HG02852 (cell line): ENCODE results near the gene BAIAP2.

Source experiments
- ATAC-seq: cut with Tn5 transposase; IDR thresholded peaks from one replicate; pipeline ENCODE4 v1.9.1; 2021; ENCODE audit warnings: mild to moderate bottlenecking, moderate library complexity; ENCODE audit not compliant: unreplicated experiment

Gene BAIAP2

DNA sequence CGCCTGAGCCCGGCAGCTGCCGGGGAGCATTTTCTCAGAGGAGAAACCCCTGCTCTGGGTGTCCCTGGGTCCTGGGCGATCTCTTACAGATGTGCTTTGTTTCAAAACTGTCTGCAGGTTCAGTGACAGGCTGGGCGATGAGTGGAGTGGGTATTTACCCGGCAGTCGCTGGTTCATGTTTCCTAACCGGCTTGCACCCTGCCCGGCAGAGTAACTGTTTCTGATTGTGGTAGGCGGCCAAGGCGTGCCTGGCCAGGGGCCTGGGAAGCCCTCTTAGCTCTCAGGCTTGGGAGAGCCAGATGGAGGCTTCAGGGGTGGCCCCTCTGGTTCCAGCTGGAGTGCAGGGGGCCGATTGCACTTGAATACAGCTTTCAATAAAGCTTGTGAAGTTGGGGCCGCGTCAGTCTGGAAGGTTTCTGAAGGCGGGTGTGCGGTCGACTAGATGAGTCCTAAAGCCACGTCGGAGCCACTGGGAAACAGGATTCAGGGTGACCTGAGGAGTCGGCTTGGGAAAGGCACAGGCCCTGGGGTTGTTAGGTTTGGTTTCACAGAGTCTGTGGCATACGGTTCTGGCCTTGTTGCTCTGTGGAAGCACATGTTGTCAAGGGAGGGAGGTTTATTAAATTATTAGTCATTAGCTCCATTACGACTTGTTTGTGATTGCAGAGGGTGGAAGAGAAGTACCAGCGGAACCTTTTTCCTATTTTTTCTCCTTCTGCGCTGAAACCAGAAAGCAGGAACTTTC, 1.4 kb downstream of the BAIAP2 start:
- ATAC-seq = no peak

DNA sequence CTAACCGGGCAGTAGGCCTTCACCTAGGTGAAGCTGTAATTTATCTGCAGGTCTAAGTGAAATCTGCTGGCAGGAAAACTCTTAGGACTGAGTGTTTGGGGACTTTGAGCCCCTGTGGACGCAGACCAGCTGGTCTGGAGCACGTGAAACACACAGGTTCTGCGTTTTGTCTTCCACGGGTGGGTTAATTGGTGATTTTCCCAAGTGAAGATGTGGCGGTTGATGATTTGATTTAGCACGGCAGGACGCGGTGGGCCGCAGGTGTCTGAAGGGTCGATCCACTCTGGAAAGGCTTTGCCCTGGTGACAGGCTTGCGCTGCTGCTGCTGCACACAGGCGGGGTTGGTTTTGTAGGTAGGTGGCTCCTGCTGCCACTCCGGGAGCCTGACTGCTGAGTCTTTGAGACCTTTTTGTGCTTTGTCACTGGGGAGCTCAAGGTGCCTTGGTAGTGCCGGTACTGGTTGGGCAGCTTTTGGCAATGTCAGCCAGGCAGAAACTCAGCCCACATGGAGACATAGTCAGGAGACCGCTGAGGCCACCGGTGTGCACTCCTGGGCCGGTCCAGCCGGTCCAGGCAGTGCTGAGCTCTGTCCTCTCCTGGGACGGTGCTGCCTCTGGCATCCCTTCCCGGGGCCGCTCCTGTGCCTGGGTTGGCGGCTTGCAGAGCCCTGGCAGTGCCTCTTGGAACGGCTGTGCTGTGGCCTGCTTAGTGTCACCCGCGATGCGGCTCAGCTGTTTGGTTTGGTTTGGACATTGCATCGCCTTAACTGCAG, 2.3 kb downstream of the BAIAP2 start:
- ATAC-seq = no peak

DNA sequence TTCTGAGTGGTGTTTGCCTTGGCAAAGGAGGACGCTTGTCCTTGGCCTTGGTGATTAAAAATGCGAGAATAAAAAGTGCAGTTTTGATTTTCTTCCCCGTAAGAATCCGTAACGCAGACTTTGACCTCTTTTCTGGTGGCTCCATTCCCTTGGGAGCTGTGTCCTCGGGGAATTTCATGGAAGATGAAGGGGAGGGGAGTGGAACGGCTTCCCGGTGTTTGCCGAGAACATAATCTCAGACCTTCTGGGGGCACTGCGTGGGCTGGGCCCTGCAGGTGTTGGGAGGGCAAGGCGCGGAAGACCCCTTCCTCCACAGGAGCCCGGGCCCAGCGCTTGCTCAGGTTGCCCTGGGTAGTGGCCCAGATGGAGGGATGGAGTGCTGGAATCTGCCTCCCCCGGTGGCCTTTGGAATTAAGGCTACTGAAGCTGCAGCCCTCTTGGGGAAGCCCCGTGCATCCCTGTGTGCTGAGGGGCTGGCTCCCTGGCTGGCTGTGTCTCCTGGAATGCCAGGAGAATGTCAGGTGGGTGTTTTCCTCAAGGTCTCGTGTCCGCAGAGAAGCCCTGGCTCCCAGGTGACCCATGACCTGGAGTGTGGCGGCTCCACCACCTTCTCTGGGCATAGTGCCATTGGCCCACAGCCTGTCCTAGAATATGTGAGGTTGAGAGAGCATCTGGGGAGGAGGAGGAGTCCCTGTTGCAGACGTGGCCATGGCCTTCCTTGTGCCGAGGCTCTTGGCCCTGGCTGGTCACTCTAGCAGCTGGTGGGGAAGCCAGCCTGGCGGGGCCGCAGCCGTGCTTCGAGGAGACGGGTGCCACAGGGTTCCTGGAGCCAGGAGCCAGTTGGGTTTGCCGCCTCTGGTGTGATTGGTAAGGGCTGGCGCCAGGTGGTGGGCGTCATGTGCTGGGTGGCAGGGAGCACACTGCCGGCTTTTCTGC, 3.1 kb downstream of the BAIAP2 start:
- ATAC-seq = no peak

DNA sequence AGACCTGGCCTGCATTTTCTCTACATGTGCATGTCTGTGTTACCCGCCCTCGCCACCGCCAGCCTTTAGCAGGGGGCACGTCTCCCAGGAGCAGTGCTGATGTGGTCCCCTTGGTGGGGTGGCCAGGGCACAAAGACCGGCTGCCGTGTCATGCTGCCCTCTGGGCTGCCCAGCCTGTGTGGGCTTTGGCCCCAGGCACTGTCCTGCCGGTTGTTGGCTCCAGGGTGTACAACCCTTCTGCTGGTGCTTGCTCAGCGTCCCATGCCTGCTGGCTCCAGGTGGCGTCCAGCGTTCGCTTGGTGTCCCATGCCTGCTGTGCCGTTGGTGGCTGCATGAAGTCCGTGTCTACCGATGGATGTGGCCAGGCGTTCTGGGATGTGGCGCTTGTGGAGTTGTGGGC, 4.1 kb downstream of the BAIAP2 start:
- no peak for ATAC-seq

DNA sequence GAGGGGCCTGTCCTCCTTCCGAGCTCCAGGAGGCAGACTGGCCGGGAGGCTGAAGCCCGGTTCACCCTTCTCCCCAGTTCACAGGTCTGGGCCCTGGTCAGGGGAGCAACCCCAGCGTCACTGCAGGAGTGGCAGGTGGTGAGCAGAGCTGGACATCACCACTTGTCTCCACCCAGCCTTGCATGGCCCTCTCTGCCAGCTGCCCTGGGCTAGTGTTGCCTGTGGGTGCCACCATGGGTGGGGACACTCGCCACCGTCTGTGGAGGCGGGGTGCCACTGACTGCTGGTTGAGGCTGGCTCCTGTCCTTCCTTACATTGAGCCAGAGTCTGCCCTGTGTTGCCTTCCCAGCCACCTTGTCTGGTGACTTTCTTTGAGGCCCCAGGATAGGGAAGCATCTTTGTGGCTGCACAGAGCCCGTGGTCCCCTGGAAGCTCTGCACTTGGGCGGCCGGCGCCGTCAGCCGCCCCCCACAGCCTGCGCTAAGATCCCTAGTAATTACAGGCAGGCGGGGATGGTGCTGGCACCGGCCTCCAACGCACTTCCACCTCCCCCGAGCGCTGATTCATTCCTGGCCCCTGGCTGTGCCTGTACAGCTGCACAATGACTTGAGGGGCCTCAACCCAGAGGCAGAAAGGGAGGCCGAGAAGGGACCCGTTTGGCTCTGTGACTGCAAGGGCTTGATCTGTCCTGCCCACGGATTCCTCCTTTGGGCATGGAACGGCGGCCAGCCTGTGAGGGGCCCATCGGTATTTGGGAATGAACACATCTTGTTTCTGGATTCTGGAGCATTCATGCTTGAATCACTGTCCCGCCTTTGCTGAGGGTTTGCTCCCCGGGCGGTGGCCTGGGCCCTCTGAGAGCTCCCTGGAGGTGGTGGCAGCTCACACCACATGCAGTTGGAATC, 5.2 kb downstream of the BAIAP2 start:
- ATAC-seq = no peak

DNA sequence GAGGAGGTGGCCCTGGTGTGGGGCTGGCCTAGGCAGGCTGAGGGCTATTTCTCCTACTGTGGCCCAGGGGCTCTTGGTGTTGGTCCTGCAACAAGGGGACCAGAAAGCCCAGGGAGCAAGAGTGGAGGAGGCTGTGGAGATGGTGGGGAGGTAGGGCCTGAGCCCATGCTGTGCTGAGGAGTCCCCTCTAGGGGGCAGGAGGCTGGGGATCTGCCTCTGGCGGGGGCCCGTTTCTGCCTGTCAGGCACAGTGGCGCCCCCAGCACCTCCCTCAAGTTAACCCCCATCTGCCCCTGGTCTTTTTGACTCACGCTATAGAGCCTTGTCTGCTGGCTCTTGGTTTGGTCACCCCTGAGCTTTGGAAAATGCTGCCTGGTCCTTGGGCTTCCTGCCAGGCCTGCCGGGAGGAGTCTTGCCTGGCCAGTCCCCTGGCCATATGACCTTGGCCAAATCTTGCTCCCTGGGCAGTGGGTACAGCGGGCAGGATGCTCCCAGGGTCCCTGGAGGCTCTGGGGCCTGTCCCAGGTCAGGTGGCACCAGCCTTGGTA, 5.9 kb downstream of the BAIAP2 start:
- no peak for ATAC-seq

DNA sequence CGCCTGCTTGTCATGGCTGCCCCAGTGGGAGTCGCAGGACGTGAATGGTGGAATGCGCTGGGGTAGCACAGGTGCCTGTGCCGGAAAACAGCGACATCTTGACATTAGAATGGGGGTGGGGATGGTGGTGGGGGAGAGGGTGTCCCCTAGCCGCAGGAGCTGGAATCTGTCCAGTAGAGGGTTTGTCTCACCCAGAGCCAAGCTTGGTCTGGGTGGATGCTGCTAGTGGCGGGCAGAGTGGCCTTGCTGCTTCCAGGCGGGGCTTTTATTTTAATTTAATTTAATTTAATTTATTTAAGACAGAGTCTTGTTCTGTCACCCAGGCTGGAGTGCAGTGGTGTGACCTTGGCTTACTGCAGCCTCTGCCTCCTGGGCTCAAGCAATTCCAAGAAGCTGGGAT, 7.7 kb downstream of the BAIAP2 start:
- no peak for ATAC-seq

DNA sequence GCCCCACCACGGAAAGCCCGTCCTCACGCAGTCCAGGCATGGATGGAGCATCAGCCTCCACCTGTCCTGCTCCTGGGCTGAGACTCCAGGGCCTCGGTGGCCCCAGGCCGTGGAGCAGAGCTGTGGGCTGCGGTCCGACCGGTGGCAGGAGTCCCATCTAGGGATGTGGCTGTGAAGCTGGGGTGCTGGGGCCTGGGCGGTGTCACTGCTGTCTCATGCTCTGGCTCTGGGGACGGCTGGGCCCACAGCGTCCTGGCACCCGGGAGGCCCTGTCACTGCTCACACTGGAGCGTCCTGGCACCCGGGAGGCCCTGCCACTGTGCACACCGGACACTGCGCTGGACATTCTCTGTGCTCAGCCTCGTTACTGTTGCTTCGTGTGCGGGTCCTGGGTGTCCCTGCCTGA, 8.4 kb downstream of the BAIAP2 start:
- no peak for ATAC-seq

DNA sequence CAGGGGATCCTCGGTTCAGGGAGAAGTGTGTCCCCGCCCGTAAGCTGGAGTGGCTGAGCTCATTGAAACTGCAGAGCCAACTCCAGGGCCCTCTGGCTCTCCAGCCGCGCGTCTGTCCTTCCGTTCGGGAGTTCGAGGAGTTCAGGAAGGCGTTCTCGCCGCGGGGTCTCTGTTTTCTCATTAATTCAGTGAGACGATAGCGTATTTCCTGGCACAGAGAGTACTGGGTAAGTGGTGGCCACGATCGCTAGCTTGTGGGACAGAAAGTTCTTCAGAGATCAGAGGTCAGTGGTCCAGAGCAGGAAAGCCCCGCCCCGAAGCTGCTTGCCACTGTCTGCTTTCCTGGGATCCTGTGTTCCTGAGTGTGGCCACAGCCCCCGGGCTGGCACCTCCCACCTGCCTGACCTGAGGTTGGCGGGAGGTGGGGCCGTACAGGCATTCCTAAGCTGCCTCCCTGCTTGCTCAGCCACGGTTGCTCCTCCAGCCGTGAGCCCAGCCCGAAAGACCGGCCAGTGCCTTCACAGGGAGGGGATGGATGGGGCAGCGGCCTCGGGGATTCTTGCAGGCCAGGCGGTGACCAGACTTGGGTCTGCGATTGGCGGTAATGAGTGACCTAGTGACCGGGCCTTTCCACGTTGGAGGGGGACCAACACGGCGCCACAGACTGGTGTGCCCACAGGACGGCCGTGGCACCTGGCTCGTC, 8.9 kb downstream of the BAIAP2 start:
- ATAC-seq = no peak

DNA sequence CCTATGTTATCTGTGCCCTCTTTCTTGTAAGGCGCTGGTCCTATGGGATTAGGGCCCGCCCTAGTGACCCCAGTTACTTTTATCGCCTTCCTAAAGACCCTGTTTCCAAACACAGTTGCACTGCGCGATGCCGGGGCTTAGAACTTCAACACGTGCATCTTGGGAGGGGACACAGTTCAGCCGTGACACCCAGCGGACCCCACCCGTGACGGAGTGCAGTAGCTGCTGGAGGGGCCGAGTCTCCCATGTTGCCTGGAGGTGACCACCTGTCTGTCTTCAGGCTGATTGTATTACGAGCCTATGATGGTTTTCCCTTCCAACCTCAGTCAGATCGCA, 9.4 kb downstream of the BAIAP2 start:
- ATAC-seq = no peak

DNA sequence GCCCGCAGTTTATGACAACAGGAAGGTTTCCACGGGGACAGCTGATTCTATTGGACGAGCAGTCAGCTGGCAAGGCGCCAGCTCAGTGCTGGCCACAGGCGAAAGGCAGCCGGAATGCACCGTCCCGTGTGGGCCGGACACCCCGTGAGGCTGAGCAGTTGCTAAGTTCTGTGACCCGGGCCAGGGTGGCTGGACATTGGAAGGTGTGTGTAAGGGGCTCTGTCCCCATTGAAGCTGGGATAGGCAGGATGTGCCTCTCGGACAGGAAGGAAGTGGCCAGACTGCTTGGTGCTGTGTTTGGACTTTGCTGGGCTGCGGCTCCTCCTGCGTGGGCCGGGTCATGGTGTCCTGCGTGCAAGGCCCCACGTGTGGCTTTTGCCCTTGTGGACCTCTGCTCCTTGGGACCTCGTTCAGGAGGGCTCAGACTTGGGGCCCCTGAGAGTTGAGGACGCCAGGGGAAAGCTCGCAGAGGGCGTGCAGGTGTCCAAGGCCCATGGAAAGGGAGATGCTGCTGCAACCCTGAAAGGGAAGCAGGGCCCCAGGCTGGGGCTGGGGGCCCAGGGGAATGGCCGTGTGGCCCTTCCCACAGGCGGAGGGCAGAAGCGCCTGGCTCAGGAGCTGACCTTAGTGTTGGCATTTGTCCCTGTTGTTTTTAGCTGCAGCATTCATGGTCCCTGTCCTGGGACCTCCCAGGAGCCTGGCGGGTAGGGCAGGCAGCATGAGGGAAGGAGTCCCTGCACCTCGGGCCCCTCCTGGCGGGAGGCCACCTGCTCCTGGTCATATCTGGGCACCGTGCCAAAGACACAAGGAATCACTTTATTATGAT, 10.0 kb downstream of the BAIAP2 start:
- ATAC-seq = no peak

DNA sequence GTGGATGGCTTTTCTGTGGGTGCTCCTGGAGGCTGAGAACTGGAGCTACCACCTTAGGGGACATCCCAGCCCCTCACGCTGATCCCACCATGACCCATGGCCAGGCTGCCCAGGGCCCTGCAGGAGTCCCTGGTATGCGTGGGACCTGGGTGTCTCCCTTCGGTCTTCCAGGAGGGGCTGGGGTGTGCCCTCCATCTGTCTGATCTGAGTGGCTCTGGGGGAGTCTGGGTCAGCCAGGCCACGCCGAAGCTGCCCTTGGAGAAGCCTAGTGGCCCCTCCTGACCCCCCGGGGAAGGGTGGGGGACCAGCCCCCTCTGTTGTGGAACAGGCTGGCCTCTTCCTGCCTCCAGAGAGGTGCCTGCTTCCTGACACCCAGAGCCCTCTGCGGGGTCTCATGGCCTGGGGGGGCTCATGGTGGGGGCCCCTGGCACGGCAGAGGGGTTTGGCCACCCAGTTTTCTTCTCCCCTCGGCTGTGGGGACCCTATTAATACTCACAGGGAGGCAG, 10.7 kb downstream of the BAIAP2 start:
- no peak for ATAC-seq

DNA sequence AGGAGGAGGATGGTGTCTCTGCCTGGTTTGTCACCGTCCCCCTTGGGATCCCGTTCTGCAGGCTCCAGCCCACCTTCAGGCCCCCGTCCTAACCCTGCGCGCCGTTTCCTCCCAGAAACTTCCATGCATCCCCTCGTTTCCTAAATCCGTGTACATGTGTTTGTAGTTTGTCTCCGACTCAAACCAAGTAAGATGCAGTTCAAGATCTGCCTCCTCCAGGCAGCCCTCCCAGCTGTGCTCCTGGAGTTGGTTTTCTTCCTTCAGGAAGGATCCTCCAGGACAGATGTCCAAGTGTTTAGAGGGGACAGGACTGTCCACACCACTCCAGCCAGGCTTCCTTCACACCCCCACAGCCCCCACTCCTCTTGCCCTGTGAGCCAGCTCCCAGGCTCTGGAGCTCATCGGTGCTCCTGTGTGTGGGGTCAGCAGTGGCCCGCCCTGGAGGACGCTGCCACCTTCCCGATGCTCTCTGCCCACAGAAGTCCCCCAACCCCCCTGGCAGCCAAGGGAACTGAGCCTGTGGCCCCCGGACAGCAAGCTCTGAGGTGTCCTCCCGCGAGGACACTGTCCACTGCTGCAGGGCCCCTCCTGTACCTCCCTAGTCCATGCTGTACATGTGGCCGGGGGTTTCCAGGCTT, 11.3 kb downstream of the BAIAP2 start:
- ATAC-seq = no peak

DNA sequence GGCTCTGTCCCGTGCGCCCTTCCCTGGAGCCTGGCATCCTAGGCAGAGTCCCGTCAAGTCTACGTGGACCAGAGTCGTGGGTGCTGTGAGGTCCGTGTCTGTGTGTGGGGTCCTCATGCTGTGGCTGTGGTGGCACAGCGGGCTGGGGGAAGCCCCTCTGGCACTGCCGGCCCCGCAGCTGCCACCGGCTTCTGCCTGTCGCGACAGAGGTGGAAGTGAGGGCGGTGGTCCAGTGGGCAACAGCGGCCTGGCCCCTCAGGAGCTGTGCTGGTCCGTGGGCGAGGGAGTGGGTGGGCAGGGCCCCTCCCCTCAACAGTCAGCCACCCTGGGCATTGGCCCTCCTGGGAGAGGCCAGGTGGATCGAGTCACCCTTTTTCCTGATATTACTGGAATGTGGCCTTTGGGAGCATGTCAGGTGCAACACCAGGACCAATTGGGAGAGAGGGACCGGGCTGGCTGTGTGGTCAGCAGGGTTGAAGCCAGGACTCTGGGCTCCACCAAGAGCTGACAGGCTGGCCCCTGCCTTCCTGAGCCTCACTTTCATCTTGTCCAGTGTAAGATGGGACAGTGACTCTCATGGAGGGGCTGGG, 11.9 kb downstream of the BAIAP2 start:
- no peak for ATAC-seq

DNA sequence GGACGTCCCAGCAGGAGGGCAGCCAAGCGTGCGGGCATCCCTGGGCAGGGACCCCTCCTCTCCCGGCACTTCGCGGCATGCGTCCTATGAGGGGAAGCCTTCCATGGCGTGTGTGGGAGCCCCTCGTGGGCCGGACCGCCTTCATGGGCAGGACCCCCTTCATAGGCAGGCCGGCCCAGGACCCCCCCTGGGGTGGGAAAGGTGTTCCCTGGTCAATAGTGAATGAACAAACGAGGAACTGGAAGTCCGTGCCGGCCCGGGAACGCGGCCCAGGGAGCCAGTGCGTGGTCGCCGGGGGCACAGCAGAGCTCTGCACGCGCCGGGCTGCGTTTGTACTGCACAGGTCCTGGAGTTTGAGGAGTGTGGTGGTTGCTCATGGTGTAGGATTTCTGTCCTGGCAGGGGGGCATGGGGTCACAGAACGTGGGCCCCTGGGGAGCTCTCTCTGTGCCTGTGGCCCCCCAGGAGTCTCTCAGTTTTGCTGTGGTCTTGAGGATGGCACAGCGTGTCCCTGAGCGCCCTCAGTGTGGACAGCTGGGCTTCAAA, 13.9 kb downstream of the BAIAP2 start:
- ATAC-seq = no peak

DNA sequence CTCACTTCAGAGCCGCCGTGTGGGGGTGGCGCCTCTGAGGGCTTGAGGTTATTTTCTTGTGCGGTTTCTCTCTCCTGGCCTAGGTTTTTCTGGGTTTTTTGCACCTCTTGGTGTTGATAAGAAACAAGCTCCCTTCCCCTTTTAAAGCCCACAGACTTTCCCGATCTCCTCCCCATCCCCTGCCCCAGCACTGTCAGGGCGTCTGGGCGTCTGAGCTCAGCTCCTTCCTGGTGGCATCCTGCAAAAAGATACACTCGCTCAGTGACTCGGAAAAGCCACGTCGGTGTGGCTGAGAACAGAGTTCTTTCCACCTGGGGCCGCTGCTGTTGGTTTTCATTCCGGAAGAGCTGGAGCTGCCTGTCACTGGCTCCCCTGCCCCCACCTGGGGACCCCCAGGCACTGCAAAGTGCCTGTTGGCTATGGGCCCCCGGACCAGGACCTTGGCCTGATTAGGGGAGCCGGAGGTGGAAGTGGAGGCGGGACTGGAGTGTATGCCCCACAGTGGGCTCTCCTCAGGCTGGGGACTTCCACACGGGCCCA, 14.5 kb downstream of the BAIAP2 start:
- no peak for ATAC-seq

DNA sequence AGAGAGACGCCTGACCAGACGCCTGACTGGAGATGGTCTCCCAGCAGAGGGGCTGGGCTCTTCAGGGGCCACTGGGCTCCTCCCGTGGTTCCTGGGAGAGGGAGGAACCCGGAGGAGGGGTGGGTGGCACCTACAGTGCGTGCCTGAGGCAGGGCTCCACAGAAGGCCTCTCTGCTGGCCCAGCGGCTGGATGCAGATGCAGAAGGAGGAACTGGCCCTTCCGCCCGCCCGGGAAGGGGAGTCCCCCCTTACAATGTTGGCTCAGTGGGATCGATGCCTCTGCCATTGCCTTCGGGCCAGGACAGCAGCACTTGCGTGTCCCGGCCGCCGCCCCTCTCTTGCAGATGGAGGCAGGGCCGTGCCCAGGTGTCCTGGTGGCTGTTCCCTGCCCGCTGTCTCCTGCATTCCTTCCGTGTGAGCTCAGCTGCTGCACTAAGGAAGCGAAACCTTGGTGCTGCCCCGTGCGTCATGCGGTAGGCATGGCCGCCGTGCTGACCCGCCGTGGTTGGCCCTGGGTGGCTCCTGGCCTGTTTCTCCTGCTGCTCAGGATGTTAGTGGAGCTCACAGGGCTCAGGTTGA, 15.1 kb downstream of the BAIAP2 start:
- ATAC-seq = no peak
